GM18870 (cell line): ENCODE data around the gene MLYCD.
"Not testable (repeated sequence)": the region's sequence is repeated elsewhere in the genome, so short reads cannot be mapped to it uniquely, and the experiment has no call there.

Experiments used
- ATAC-seq: cut with Tn5 transposase; IDR thresholded peaks from one replicate; pipeline ENCODE4 v1.9.1; 2021; ENCODE audit warnings: moderate library complexity; ENCODE audit not compliant: unreplicated experiment

Gene MLYCD

GRCh38 chr16:83939266-83939855, 40.4 kb downstream of the MLYCD start:
- no peak for ATAC-seq

GRCh38 chr16:83940119-83940518, 41.2 kb downstream of the MLYCD start:
- no peak for ATAC-seq

GRCh38 chr16:83940630-83941378, 41.9 kb downstream of the MLYCD start:
- ATAC-seq, result no peak

- not testable (repeated sequence) for ATAC-seq
These were observed 42.6 kb downstream of the MLYCD start for GRCh38 chr16:83941546-83941945.

DNA sequence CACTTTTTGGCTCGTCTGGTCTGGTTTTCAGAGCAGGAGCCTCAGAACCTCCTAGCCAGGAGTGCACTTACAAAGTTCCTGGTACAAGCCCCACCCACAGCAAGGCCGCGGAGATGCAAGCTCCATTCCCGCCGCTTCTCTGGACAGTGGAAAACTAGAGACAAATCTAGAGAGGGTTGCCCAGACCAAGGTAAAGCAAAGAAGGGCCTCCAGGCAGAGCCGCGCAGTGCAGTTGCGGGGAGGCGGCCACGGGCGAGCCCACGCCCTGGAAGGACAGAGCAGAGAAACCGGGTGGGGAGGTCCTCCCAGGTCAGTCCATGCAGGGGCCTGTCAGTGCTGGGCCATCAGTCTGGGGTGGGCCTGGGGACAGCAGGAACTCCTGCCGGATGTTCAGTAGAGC, 43.2 kb downstream of the MLYCD start:
- no peak for ATAC-seq

GRCh38 chr16:83942815-83943515, 44.0 kb downstream of the MLYCD start:
- no peak for ATAC-seq

- ATAC-seq, result no peak
These were observed 44.7 kb downstream of the MLYCD start for GRCh38 chr16:83943516-83944050.

GRCh38 chr16:83945587-83945986, 46.7 kb downstream of the MLYCD start:
- ATAC-seq, result no peak

DNA sequence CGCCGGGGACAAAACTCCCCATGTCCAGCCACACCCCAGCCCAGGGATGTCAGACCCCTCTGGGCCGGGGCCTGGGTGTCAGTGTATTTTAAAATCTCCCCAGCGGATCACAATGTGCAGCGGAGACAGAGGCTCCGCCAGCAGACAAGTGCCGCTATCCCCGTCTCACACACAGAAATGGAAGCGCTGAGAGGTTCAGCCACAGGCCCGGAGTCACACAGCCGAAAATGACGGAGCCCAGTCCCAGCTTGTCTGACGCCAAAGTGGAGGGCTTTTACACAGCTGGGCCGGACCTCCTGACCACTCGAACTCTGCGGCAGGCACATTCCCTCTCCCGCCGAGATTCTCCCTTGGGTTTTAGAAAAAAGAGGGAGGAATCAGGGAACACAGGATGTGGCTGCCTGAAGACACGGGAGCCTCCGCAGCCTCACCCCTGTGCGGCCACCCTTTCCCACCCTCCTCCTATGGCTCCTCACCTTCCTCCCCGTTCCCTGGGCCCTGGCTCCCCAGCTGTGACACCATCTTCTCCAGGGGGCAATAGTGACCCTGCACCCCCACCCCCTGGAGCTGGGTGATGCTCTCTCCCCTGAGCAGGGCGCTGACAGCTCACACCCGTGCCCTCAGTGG, 47.4 kb downstream of the MLYCD start:
- ATAC-seq, result no peak

DNA sequence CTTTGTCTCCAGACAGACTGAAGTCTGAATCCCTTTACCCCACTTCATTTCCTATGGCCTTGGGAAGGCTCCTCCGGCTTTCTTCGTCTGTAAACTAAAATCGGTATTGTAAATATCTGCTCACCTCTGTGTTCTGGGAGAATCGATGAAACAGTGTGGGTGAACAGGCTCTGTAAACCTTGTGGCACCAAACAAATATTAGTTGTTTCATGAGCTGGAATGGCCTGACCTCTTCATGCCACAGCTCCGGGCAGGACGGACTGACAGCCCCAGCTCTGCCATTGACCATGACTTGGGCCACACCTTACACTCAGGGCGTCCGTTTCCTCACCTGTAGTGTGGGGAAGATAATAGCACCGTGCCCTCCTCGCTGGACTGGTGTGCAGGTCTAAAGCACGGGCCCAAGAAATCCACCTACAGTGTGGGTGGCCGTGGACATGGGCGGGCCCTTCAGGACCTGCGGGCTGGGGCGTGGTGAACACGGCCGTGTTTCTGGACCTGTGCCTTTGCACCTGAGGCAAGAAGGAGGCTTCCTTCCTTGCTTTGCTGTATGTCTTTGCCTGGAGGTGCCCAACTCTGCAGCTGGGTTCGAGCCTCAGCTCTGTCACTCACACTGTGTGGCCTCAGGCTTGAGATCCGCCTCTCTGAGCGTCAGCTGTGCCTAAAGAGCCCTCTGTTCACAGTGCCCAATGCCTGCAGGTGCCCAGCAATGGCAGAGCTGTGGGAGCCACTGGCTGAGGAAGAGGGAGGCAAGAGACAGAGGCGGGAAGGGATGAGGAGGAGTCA, 48.1 kb downstream of the MLYCD start:
- ATAC-seq, result no peak

DNA sequence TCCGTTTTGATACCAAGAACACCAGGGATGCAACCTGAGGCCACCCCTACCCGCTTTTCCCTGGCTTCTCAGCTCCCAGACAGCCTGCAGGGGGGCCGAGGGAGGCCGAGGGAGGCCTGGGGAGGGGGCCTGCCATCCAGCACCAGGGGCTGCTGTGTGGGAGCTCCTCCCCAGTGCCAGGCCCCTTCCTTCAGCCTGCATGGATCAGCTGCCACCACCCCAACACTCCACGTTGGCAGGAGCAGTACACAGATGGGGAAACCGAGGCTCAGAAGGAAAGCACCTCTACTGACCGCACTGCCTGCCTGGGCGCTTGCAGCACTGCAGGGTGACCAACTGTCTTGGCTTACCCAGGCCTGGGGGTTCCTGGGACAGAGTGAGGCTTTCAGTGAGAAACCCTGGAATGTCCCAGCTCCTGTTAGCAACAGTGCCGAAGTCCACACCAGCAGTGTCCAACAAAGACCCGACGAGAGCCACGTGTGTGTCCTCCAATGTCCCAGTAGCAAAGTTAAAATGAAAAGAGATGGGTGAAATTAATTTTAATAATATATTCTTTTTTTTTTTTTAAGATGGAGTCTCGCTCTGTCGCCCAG, 48.8 kb downstream of the MLYCD start:
- no peak for ATAC-seq

GRCh38 chr16:83948914-83949723, 50.2 kb downstream of the MLYCD start:
- no peak for ATAC-seq

DNA sequence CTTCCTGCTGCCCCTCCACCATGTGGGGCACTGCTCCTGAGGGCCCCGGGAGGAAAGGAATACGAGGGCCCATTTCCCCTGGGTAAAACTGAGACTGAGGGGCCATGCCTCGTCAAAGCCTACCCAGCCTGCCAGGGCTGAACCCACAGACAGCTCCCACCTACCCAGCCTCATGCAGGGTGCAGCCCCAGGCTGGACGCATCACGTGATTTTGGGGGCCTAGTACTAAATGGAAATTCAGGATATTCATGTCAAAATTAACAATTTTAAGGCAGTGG, 50.7 kb downstream of the MLYCD start:
- no peak for ATAC-seq

DNA sequence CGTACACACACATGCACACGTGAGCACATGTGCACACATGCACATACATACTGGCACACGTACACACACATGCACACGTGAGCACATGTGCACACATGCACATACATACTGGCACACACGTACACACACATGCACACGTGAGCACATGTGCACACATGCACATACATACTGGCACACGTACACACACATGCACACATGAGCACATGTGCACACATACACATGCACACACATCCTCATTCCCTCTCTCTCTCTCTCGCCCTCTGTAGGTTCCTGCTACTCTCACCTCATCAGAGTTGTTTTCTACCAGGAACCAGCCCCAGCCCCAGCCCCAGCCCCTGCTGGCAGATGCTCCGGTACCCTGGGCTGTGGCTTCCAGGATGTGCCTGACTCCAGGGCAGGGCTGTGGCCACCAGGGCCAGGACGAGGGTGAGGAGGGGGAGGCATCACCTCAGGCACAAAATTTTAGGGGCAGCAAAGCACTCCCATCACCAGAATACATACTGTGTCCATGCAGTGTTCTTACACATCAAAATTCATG, 52.0 kb downstream of the MLYCD start:
- ATAC-seq, result not testable (repeated sequence)

DNA sequence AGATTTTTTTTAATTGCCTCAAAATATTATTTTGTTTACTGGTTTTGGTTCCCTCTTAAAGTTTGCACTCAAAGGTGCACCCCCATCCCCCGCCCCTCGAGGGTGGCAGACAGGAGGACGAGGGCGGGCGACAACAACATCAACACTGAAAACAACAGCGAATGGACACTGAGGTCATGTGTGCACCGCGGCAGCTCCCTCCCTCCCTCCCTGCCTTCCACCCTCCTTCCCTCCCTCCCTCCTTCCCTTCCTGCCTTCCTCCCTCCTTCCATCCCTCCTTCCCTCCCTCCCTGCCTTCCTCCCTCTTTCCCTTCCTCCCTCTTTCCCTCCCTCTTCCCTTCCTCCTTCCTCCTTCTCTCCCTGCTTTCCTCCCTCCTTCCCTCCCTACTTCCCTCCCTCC, 52.6 kb downstream of the MLYCD start:
- ATAC-seq, result no peak

DNA sequence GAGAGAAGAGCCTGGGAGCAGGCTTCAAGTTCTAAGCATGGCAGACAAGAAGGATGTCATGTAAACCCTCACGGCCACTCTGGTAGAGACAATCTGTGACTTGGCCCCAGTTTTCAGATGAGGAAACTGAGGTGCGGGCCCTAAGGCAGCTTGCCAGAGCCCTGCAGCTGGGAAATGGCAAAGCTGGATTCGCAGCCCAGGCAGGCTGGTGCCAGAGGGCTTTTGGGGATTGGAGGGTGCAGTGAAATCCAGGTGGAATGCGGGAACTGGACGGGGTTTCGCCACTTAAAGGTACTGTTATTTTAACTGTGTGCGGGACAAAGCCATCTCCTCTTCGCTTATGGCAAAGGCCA, 53.6 kb downstream of the MLYCD start:
- no peak for ATAC-seq

DNA sequence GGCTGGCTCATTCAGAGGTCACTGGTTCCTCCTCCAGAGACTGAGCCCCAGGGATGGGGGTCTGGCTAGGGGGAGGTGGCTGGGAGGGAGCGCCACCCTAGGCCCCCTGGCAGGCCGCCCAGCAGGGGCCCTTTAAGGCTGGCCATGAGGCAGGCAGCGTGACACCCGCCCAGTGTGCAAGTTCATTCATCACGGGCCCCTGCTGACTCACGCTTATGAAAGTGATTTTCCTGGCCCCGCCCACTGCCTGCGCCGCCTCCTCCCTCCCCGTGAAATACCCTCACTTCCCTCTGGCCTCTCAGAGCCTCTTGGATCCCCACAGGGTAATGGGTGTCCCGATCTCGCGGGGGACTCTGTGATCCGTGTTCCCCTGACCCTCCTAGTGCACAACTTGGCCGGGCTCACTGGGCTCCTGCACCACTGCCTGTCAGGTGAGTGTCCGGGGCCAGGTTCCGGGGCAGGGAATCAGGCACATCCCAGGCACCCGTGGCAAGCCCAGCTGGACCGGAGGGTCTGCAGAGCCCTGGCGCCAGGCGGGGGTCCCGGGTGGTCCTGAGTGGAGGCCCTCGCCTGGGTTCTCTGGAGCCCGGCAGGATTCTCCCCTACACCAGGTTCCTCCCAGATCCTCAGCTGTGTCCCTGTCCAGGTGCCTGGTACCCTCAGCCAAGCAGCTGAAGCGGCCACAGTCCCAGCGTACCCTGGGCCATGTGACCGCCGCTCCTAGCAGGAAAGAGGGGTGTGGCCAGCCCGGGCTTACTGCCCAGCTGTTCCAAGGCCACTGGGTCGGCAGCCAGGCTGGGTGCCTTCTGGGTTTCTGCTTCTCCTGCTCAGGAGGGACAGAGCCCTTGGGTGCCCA, 54.3 kb downstream of the MLYCD start, which contains the start of gene OSGIN1:
OSGIN1 (plus strand) TSS at position 301 of the 856 bp plus-strand sequence. CDS start 4,432 bp downstream, outside the sequence.
- peak; percentile 64 for ATAC-seq

- no peak for ATAC-seq
These were observed 55.1 kb downstream of the MLYCD start for GRCh38 chr16:83953796-83954576.
